Endothelial cell of umbilical vein (primary cell): Measurements from ENCODE around the gene CLIC2. TPM values are rescaled to one million over a fixed set of nuclear protein-coding genes. Genes with fewer than 3 reads are reported as not detected.

Source experiments
- BruUV-seq: library from RNA; stranded (reverse); fragments of 400-500 nt; replicated peaks from 2 replicates; lab custom pipeline; 2021; lab: Mats Ljungman, UMichigan
- CTCF ChIA-PET: fragments of 300-600, 350-600 bp; sonication (Branson Sonifier 250); formaldehyde crosslinking; loops from one replicate; lab custom pipeline; 2021; ENCODE audit warnings: antibody characterized with exemption, inconsistent platforms; lab: Charles Lee
- POLR2A ChIA-PET: fragments of 300-600, 350-600 bp; sonication (Branson Sonifier 250); formaldehyde crosslinking; loops from one replicate; lab custom pipeline; 2021; ENCODE audit warnings: antibody characterized with exemption, inconsistent platforms; lab: Charles Lee
- DNase-seq: peaks from one replicate; pipeline ENCODE4 v3.0.0-alpha.2; 2011; ENCODE audit warnings: low read depth, low spot score
- FAIRE-seq: peaks from 2 replicates; lab custom pipeline; 2011; peaks lifted over from hg19 to GRCh38; lab: Jason Lieb, UNC
- H2AFZ ChIP-seq: 2 replicates; pipeline ENCODE4 v1.6.0; 2012; ENCODE audit warnings: low read depth, low read length, control low read depth, inconsistent platforms
- H3K27ac ChIP-seq: 2 replicates; pipeline ENCODE4 v1.5.1; 2011; ENCODE audit warnings: low read depth, mild to moderate bottlenecking, control low read depth, low read length, moderate library complexity; ENCODE audit not compliant: insufficient read depth
- H3K27me3 ChIP-seq, 2 experiments: 2 replicates each; pipeline versions ENCODE4 v1.6.0 to v1.6.1; 2011; ENCODE audit warnings: low read length in 2 of 2, mixed read lengths in 1 of 2; ENCODE audit not compliant: control insufficient read depth in 2 of 2, insufficient read depth in 2 of 2
- H3K36me3 ChIP-seq, 2 experiments: 2 replicates in 1 of 2; 3 replicates in 1 of 2; pipeline ENCODE4 v1.5.1; 2011; ENCODE audit warnings: low read length in 2 of 2, mild to moderate bottlenecking in 1 of 2, moderate library complexity in 1 of 2; ENCODE audit not compliant: control insufficient read depth in 2 of 2, insufficient read depth in 2 of 2; ENCODE audit errors: extremely low read depth in 1 of 2
- H3K4me1 ChIP-seq: 3 replicates; pipeline ENCODE4 v1.5.1; 2011; ENCODE audit warnings: mild to moderate bottlenecking, low read length; ENCODE audit not compliant: control insufficient read depth, insufficient read depth; ENCODE audit errors: extremely low read depth
- H3K4me2 ChIP-seq: 2 replicates; pipeline ENCODE4 v1.6.1; 2011; ENCODE audit warnings: low read length, control low read depth, mixed read lengths; ENCODE audit not compliant: insufficient read depth
- H3K4me3 ChIP-seq, 3 experiments: fragments of 200-600 bp in 1 of 3; sonication (generic), shearing (Covaris generic) in 1 of 3; replicated peaks in 1 of 3; 2 replicates each; pipeline ENCODE4 v1.5.1; 2011 to 2016; ENCODE audit warnings: control low read depth in 3 of 3, low read length in 3 of 3, mild to moderate bottlenecking in 2 of 3, inconsistent platforms in 1 of 3, low read depth in 1 of 3, moderate library complexity in 1 of 3; ENCODE audit not compliant: insufficient read depth in 1 of 3
- H3K79me2 ChIP-seq: 2 replicates; pipeline ENCODE4 v1.6.0; 2012; ENCODE audit warnings: low read length, inconsistent platforms; ENCODE audit not compliant: control insufficient read depth, insufficient read depth
- H3K9ac ChIP-seq: replicated peaks from 2 replicates; pipeline ENCODE3; 2011; ENCODE audit warnings: low read length, control low read depth; ENCODE audit not compliant: insufficient read depth; ENCODE audit errors: extremely low read depth
- H3K9me1 ChIP-seq: replicated peaks from 3 replicates; pipeline ENCODE4 v1.6.0; 2011; ENCODE audit warnings: mild to moderate bottlenecking, low read length; ENCODE audit not compliant: control insufficient read depth, insufficient read depth; ENCODE audit errors: extremely low read depth
- H3K9me3 ChIP-seq: replicated peaks from 2 replicates; pipeline ENCODE4 v1.5.1; 2012; ENCODE audit warnings: low read length, inconsistent platforms; ENCODE audit not compliant: control insufficient read depth, insufficient read depth
- H4K20me1 ChIP-seq: replicated peaks from 2 replicates; pipeline ENCODE3; 2011; ENCODE audit warnings: mild to moderate bottlenecking, low read length; ENCODE audit not compliant: control insufficient read depth, insufficient read depth; ENCODE audit errors: extremely low read depth
- EZH2 ChIP-seq: IDR thresholded peaks from 2 replicates; pipeline ENCODE4 v1.6.1; 2012; ENCODE audit warnings: borderline replicate concordance, low read depth, mild to moderate bottlenecking, moderate library complexity, low read length, inconsistent platforms; ENCODE audit not compliant: severe bottlenecking
- FOS ChIP-seq: IDR thresholded peaks from 2 replicates; pipeline ENCODE4 v1.6.1; 2011; ENCODE audit warnings: mild to moderate bottlenecking, low read length, moderate library complexity, borderline replicate concordance; ENCODE audit not compliant: insufficient read depth
- GATA2 ChIP-seq: IDR thresholded peaks from 2 replicates; pipeline ENCODE4 v1.7.0; 2011; ENCODE audit warnings: low read depth, mild to moderate bottlenecking, moderate library complexity, mixed read lengths, low read length; ENCODE audit not compliant: insufficient read length, insufficient read depth
- JUN ChIP-seq: IDR thresholded peaks from 2 replicates; pipeline ENCODE4 v1.6.1; 2011; ENCODE audit warnings: borderline replicate concordance, low read depth; ENCODE audit not compliant: insufficient read length, insufficient read depth
- MAX ChIP-seq: IDR thresholded peaks from 2 replicates; pipeline ENCODE4 v1.6.1; 2011; ENCODE audit not compliant: insufficient read depth, insufficient read length
- MYC ChIP-seq: IDR thresholded peaks from one replicate; pipeline ENCODE4 v1.6.1; 2011; ENCODE audit warnings: mild to moderate bottlenecking, low read depth, low read length
- POLR2A ChIP-seq: IDR thresholded peaks from 2 replicates; pipeline ENCODE4 v1.6.1; 2012; ENCODE audit warnings: low read depth, mild to moderate bottlenecking, control low read depth, low read length
- POLR2AphosphoS5 ChIP-seq: IDR thresholded peaks from 2 replicates; pipeline ENCODE4 v1.6.1; 2012; ENCODE audit warnings: low read depth, mild to moderate bottlenecking, control low read depth, low read length, moderate library complexity; ENCODE audit not compliant: insufficient read depth
- dilution Hi-C: fragments of 300-500 bp; cut with MboI; formaldehyde crosslinking; loops from one replicate; pipeline ENCODE4 v1.15.0; 2019; ENCODE audit warnings: low sequenced_read_pairs; ENCODE audit not compliant: extremely low pct_ligation_motif_present
- intact Hi-C: fragments of 100-400 bp; cut with micrococcal nuclease; formaldehyde crosslinking; loops from one replicate; pipeline ENCODE4 v1.10.0; 2022
- polyA plus RNA-seq, 4 experiments: library from polyadenylated mRNA; depleted of rRNA in 3 of 4; stranded (reverse) in 3 of 4; unstranded in 1 of 4; fragments of >200 nt; gene quantifications; 2 replicates each; pipeline versions ENCODE4 v1.2.1 to v1.2.3, GENCODE V29; 2011 to 2012; ENCODE audit warnings: missing spikeins in 1 of 4
- total RNA-seq: library from RNA; stranded (reverse); gene quantifications from 2 replicates; pipeline ENCODE4 v1.2.3, GENCODE V29; 2021
- TF ChIP-seq, protein P1 (sequence below), 2 donors: IDR thresholded peaks; 1 replicate in 1 of 2; 2 replicates in 1 of 2; pipeline ENCODE4 v1.5.1; 2011; ENCODE audit warnings: low read length in 2 of 2, mild to moderate bottlenecking in 2 of 2, moderate library complexity in 2 of 2, control low read depth in 1 of 2, inconsistent platforms in 1 of 2, low read depth in 1 of 2; ENCODE audit not compliant: insufficient read depth in 1 of 2; ENCODE audit errors: extremely low read depth in 1 of 2

The CLIC2 gene
- total and polyA plus RNA-seq, 2 donors (not counting 3 experiments of a cell fraction or from before 2014, with no cell fraction given), result 0.23 to 0.73 TPM

- Histone ChIP-seq H2AFZ (no peak overlapping the region), H3K9me3 (no peaks in the 10 kb centered on the region), H3K79me2 (peaks cover 5% of the 10 kb centered on the region), H3K27ac (no peak overlapping the region), H3K36me3 (peaks cover 5 to 8% of the 10 kb centered on the region in 2 experiments), H3K9ac (no peak overlapping the region), H3K4me3 (no peak overlapping the region), H4K20me1 (no peaks in the 10 kb centered on the region), H3K4me1 (no peaks in the 10 kb centered on the region), H3K4me2 (no peak overlapping the region), H3K9me1 (no peaks in the 10 kb centered on the region), H3K27me3 (no peaks in the 10 kb centered on the region)
- ChIA-PET POLR2A (no interaction called here), CTCF (interaction anchor here (0.7 kb wide), 1 partner anchor 19 kb away, joined by 3 read pairs; the partner anchor contains the start of gene VBP1)
- dilution Hi-C loops, result no loop called here
- intact Hi-C loops, result no loop called here
- BruUV-seq, result no TSS peak
- FAIRE-seq (no peak), DNase-seq (no peak)
- TF ChIP-seq EZH2 (no peak), POLR2A (no peak), GATA2 (no peak), MAX (no peak), FOS (no peak), MYC (no peak), JUN (no peak), POLR2AphosphoS5 (no peak)
- TF ChIP-seq, protein P1, sequence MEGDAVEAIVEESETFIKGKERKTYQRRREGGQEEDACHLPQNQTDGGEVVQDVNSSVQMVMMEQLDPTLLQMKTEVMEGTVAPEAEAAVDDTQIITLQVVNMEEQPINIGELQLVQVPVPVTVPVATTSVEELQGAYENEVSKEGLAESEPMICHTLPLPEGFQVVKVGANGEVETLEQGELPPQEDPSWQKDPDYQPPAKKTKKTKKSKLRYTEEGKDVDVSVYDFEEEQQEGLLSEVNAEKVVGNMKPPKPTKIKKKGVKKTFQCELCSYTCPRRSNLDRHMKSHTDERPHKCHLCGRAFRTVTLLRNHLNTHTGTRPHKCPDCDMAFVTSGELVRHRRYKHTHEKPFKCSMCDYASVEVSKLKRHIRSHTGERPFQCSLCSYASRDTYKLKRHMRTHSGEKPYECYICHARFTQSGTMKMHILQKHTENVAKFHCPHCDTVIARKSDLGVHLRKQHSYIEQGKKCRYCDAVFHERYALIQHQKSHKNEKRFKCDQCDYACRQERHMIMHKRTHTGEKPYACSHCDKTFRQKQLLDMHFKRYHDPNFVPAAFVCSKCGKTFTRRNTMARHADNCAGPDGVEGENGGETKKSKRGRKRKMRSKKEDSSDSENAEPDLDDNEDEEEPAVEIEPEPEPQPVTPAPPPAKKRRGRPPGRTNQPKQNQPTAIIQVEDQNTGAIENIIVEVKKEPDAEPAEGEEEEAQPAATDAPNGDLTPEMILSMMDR (IDR thresholded peaks at IDR 0.05; ENCODE audit: extremely low read depth in 1 of 2, insufficient read depth in 1 of 2, low read depth in 1 of 2, low read length in 2 of 2), result no peak
Observed at GRCh38 chrX:155235891-155236290, 98.5 kb downstream of the CLIC2 start.
